Prostate gland (tissue), 2 donors: Measurements from ENCODE around the gene BMI1. TPM values are rescaled to one million over a fixed set of nuclear protein-coding genes. Genes with fewer than 3 reads are reported as not detected.

Source experiments
- DNase-seq: peaks from one replicate; pipeline ENCODE4 v3.0.0-alpha.2; 2019; ENCODE audit warnings: low spot score
- H3K27ac ChIP-seq, 2 donors: fragments of 200-600 bp; sonication (generic); 2 replicates each; pipeline ENCODE4 v1.5.1; 2017 to 2019
- H3K27me3 ChIP-seq: fragments of 200-600 bp; sonication (generic); replicated peaks from 2 replicates; pipeline ENCODE4 v1.5.1; 2019; ENCODE audit not compliant: insufficient read depth
- H3K36me3 ChIP-seq, 2 donors: fragments of 200-600 bp; sonication (generic); 1 replicate in 1 of 2; 2 replicates in 1 of 2; pipeline versions ENCODE4 v1.5.1 to v1.8.1; 2017 to 2019
- H3K4me1 ChIP-seq: fragments of 200-600 bp; sonication (generic); replicated peaks from 2 replicates; pipeline ENCODE4 v1.5.1; 2019
- H3K4me3 ChIP-seq, 2 donors: fragments of 200-600 bp; sonication (generic); 2 replicates each; pipeline ENCODE4 v1.5.1; 2017 to 2019
- H3K9me3 ChIP-seq: fragments of 200-600 bp; sonication (generic); 2 replicates; pipeline ENCODE4 v1.5.1; 2017
- POLR2A ChIP-seq: fragments of 450-650 bp; IDR thresholded peaks from one replicate; pipeline ENCODE4 v1.6.1; 2016; ENCODE audit warnings: antibody characterized with exemption, mild to moderate bottlenecking
- POLR2AphosphoS5 ChIP-seq: sonication (generic); formaldehyde crosslinking; IDR thresholded peaks from one replicate; pipeline ENCODE4 v1.6.1; 2017; ENCODE audit warnings: antibody characterized with exemption
- WGBS: methylation state at CpG from one replicate; pipeline ENCODE4 v1.1.5; 2018; 5-methylcytosine and 5-hydroxymethylcytosine counted together
- intact Hi-C: fragments of 100-400 bp; cut with DNase I; formaldehyde crosslinking; loops from one replicate; pipeline ENCODE4 v1.14.2; 2022
- total RNA-seq, 2 donors: library from RNA; depleted of rRNA; stranded (reverse); fragments of >200 nt; gene quantifications; one replicate each; pipeline ENCODE4 v1.1.0, GENCODE V29; 2016
- TF ChIP-seq, protein P1 (sequence below), 4 experiments: fragments of 200-600 bp in 2 of 4; fragments of 450-650 bp in 2 of 4; sonication (generic) in 2 of 4; IDR thresholded peaks; 1 replicate in 3 of 4; 2 replicates in 1 of 4; pipeline ENCODE4 v1.5.1; 2016 to 2019; ENCODE audit warnings: antibody characterized with exemption in 4 of 4, mild to moderate bottlenecking in 2 of 4, moderate library complexity in 2 of 4

Gene BMI1
- total RNA-seq, 2 donors from 2014 or later, result 70.8 to 88.4 TPM

DNA sequence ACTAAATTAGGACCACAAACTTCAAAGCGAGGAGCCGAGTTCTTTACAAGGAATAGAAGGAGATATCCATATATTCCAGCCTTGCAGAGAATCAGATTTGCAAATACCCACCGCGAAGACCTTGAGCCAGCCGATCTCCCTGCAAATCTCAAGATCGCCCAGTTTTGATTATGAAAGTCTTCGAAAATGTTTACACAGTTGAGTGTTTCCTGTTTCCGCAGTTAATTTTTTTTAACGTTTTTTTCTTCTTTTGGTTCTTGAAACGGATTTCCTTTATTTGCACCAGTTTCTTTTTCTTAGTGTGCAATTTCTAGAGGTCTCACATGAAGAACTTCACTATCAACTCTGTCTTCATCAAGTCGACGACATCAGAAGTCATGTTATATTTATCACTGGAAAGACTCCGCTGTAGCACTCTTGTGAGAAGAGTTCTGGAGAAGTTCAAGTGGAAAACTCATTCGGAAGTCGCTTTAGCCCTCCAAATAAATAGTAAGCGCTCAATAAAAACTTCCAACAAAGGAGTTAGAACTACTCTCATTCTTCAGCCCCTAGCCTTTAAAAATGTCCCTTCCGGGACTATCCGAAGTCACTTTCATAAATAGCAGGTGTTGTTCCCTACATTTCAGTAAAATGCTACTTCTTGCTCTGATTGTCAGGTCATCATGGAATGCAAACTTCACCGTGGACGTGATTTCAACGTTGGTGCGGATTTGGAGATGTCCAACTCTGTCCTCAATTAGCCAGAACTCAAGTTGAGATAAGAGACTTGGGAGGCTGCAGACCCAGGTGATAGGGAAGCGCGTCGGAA is 12.5 kb downstream of the BMI1 start:
- peaks cover 15% of the 10 kb centered on the region for H3K27me3 ChIP-seq
- no peaks in the 10 kb centered on the region for H3K9me3 ChIP-seq
- WGBS, result 73% methylated on average over 25 of the region's 25 CpGs
- H3K36me3 ChIP-seq, result no peaks in the 10 kb centered on the region
- peaks cover 12% of the 10 kb centered on the region for H3K4me1 ChIP-seq
- no peak overlapping the region for H3K27ac ChIP-seq
- no peak for DNase-seq
- H3K4me3 ChIP-seq, result no peak overlapping the region
- TF ChIP-seq POLR2A (no peak), POLR2AphosphoS5 (no peak)
- TF ChIP-seq, protein P1, sequence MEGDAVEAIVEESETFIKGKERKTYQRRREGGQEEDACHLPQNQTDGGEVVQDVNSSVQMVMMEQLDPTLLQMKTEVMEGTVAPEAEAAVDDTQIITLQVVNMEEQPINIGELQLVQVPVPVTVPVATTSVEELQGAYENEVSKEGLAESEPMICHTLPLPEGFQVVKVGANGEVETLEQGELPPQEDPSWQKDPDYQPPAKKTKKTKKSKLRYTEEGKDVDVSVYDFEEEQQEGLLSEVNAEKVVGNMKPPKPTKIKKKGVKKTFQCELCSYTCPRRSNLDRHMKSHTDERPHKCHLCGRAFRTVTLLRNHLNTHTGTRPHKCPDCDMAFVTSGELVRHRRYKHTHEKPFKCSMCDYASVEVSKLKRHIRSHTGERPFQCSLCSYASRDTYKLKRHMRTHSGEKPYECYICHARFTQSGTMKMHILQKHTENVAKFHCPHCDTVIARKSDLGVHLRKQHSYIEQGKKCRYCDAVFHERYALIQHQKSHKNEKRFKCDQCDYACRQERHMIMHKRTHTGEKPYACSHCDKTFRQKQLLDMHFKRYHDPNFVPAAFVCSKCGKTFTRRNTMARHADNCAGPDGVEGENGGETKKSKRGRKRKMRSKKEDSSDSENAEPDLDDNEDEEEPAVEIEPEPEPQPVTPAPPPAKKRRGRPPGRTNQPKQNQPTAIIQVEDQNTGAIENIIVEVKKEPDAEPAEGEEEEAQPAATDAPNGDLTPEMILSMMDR (IDR thresholded peaks at IDR 0.05), result no peak
- intact Hi-C loops, result no loop called here

DNA sequence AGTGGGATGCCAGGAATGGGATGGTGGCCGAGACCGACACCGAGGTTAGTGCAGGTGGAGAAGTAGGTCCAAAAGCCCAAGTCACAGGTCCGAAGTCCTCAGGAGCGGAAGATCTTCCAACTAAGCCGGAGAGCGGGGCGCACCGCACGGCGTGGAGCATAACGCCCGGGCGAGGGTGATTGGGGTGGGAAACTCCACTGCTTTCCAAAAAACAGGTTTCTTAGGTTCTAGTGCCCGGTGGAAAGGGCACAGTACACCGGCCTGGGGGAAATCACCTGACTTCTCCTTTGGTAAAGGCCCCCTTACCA is 13.0 kb downstream of the BMI1 start:
- H3K27me3 ChIP-seq, result peaks cover 15% of the 10 kb centered on the region
- H3K4me1 ChIP-seq, result peaks cover 12% of the 10 kb centered on the region
- WGBS, result 68% methylated on average over 16 of the region's 16 CpGs
- no peak overlapping the region for H3K4me3 ChIP-seq
- no peak for DNase-seq
- no peaks in the 10 kb centered on the region for H3K36me3 ChIP-seq
- H3K27ac ChIP-seq, result no peak overlapping the region
- intact Hi-C loops, result no loop called here
- no peaks in the 10 kb centered on the region for H3K9me3 ChIP-seq
- TF ChIP-seq POLR2AphosphoS5 (no peak), POLR2A (no peak)
- TF ChIP-seq, protein P1 (IDR thresholded peaks at IDR 0.05), result no peak

DNA sequence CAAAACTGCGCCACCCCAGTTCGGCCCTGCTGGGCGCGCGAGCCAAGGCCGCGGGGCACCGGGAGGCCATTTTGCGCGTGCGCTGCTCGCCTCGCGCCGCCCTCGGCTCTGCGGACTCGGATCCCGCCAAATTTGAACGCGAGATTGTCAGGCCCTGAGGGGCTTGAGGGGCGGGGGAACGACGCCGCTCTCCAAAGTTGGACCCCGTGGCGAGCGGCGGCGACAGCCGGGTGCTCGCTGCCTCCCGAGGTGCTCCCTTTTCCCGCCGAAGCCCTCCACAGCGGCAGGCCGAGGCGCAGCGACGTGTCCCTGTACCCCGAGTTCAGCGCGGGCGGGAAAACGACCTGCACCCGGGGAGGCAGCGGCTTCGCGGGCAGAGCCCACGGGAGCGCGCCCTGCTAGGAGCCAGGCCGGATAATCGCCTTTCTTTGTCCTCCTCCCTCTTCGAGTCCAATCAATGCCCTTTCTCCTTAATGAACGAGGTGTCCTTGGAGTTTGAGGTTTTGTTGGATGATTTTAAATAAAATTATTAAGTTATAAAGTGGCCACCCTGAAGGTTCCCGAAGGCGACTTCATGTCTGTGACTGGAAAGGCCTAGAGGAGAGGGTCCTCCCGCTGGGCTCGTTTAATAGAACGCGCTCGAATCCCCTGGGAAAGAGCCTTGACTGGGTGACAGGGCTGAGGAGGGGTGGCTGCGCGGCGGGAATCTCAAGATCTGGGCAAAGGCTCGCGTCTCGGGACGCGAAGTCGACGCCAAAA is 13.7 kb downstream of the BMI1 start:
- Histone ChIP-seq H3K4me3 (peak overlapping the region; percentile 24 to 30), H3K27ac (no peak overlapping the region), H3K27me3 (peaks cover 15% of the 10 kb centered on the region), H3K36me3 (no peaks in the 10 kb centered on the region), H3K4me1 (peaks cover 12% of the 10 kb centered on the region), H3K9me3 (no peaks in the 10 kb centered on the region)
- WGBS, result 18% methylated on average over 62 of the region's 73 CpGs
- intact Hi-C loops, result no loop called here
- DNase-seq, result no peak
- no peak for TF ChIP-seq POLR2A
- TF ChIP-seq POLR2AphosphoS5, result no peak
- TF ChIP-seq, protein P1 (IDR thresholded peaks at IDR 0.05), result no peak

DNA sequence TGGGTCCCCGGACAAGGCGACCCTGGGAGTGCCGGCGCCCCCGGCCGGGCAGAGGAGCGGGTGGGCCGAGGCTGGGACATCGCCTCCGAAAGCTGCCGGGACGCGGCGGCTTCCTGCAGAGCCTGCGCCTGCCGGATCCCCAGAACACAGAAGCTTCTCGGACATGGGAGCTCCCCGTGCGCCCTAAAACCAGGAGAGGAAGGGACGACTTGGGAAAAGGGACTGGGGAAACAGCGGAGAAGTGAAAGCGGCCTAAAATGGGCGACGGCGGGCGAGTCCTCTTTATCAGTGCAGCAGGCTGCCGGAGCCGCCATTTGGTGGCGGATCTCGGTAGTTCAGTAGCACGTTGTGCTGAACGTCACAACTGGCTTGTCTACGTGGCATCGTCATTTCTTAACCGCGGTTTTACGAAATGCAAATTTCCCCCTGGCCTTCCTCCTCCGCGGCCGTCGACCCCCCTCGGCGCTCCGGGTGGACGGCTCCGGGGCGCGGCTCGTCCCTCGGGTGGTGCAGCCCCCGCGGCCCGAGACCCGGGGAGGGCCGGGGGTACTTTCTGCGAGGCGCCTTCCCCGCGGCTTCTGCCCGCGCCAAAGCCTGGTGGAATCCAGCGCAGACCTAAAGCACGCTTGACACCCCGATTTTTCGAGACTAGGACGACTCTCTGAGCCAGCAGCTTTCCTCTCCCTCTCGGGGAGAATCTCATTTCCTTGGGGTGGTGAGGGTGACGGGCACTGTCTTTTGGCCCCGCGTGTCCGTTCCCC is 14.5 kb downstream of the BMI1 start:
- DNase-seq, result no peak
- no peak for TF ChIP-seq POLR2A
- TF ChIP-seq, protein P1 (IDR thresholded peaks at IDR 0.05), result peak in 2 of 4 experiments; percentile 32 to 46
- TF ChIP-seq POLR2AphosphoS5, result peak; percentile 21
- no peaks in the 10 kb centered on the region for H3K36me3 ChIP-seq
- peak overlapping the region; percentile 24 to 30 for H3K4me3 ChIP-seq
- no peaks in the 10 kb centered on the region for H3K9me3 ChIP-seq
- no peak overlapping the region for H3K27ac ChIP-seq
- peaks cover 12% of the 10 kb centered on the region for H3K4me1 ChIP-seq
- H3K27me3 ChIP-seq, result peaks cover 15% of the 10 kb centered on the region
- 3% methylated on average over 57 of the region's 71 CpGs for WGBS
- intact Hi-C loops, result no loop called here
